Measurements from ENCODE around the gene FOLR1.
"Not testable (repeated sequence)": the region's sequence is repeated elsewhere in the genome, so short reads cannot be mapped to it uniquely, and the experiment has no call there.

- not testable (repeated sequence) for TF ChIP-seq POLR2A, CTCF (IDR thresholded peaks at IDR 0.05)
These were observed 49.4 kb upstream of the FOLR1 start for GRCh38 chr11:72142543-72142942.
